Measurements from ENCODE around the gene SNPH.
A peak's percentile ranks its signal among the peaks of the same experiment; 100 is the strongest.

The SNPH gene

GRCh38 chr20:1287787-1288569 is 21.9 kb downstream of the SNPH start:
- DNase-seq, result no peak

- peak; percentile 35 for DNase-seq
Measured at GRCh38 chr20:1291191-1291741, 25.2 kb downstream of the SNPH start.

- no peak for DNase-seq
Measured at GRCh38 chr20:1292620-1293019, 26.5 kb downstream of the SNPH start.

- peak; percentile 62 for DNase-seq
Measured at GRCh38 chr20:1293641-1294379, 27.7 kb downstream of the SNPH start.

GRCh38 chr20:1294497-1294896 is 28.4 kb downstream of the SNPH start:
- peak; percentile 56 for DNase-seq

GRCh38 chr20:1295276-1295930 is 29.3 kb downstream of the SNPH start:
- no peak for DNase-seq

- DNase-seq, result no peak
Measured at GRCh38 chr20:1296117-1296610, 30.1 kb downstream of the SNPH start.

GRCh38 chr20:1296922-1297321 is 30.8 kb downstream of the SNPH start:
- no peak for DNase-seq

GRCh38 chr20:1297486-1297885 is 31.4 kb downstream of the SNPH start:
- DNase-seq, result no peak

GRCh38 chr20:1298166-1298565 is 32.1 kb downstream of the SNPH start:
- no peak for DNase-seq

- DNase-seq, result no peak
Measured at GRCh38 chr20:1298888-1299511, 32.9 kb downstream of the SNPH start.

GRCh38 chr20:1299522-1299921 is 33.4 kb downstream of the SNPH start:
- DNase-seq, result peak; percentile 38

GRCh38 chr20:1300083-1300840 is 34.2 kb downstream of the SNPH start:
- peak; percentile 19 for DNase-seq

GRCh38 chr20:1301031-1301529 is 35.0 kb downstream of the SNPH start:
- DNase-seq, result peak; percentile 40

GRCh38 chr20:1302685-1303541 is 36.8 kb downstream of the SNPH start:
- peak; percentile 36 for DNase-seq

GRCh38 chr20:1304710-1305515 is 38.8 kb downstream of the SNPH start:
- DNase-seq, result no peak

- no peak for DNase-seq
Measured at GRCh38 chr20:1305712-1306111, 39.6 kb downstream of the SNPH start.

- DNase-seq, result no peak
Measured at GRCh38 chr20:1306316-1307135, 40.4 kb downstream of the SNPH start.

- no peak for DNase-seq
Measured at GRCh38 chr20:1307171-1307570, 41.1 kb downstream of the SNPH start.
